ENCODE data around the gene ABCG1. TPM values are rescaled to one million over a fixed set of nuclear protein-coding genes. Genes with fewer than 3 reads are reported as not detected.

ABCG1 gene
- total RNA-seq, 1 donor from 2014 or later = 1.9 TPM

- no peaks in the 10 kb centered on the region for H4K20me1 ChIP-seq (ENCODE audit: low read depth)
- no peaks in the 10 kb centered on the region for H3K36me3 ChIP-seq
- TF ChIP-seq EZH2phosphoT487 (IDR thresholded peaks at IDR 0.05) (no peak), CTCF (IDR thresholded peaks at IDR 0.05) (no peak), EZH2 (IDR thresholded peaks at IDR 0.05) (no peak)
- no peaks in the 10 kb centered on the region for H3K27me3 ChIP-seq
- H3K9me3 ChIP-seq (ENCODE audit: low read depth) = no peaks in the 10 kb centered on the region
- no peak overlapping the region for H3K4me3 ChIP-seq
- Mint-ChIP-seq H3K4me1 (no peaks in the 10 kb centered on the region), H3K27me3 (ENCODE audit: insufficient read depth, low read depth) (peaks cover 2% of the 10 kb centered on the region), H3K4me3 (no peak overlapping the region), H3K27ac (no peak overlapping the region), H3K9me3 (no peaks in the 10 kb centered on the region), H3K36me3 (no peaks in the 10 kb centered on the region)
- no peak for DNase-seq (ENCODE audit: low spot score)
- no peaks in the 10 kb centered on the region for H3K4me1 ChIP-seq
- H2AFZ ChIP-seq (replicated peaks) = no peak overlapping the region
- H3F3A ChIP-seq (ENCODE audit: low read depth) = no peaks in the 10 kb centered on the region
- H3K79me2 ChIP-seq (ENCODE audit: low read depth) = no peaks in the 10 kb centered on the region
- H3K9ac ChIP-seq = no peak overlapping the region
- H3K4me2 ChIP-seq = no peak overlapping the region
- H3K27ac ChIP-seq = no peak overlapping the region
Measured at GRCh38 chr21:42271065-42271464, 52.1 kb downstream of the ABCG1 start.

- no peaks in the 10 kb centered on the region for H3K36me3 Mint-ChIP-seq
- no peaks in the 10 kb centered on the region for H3K27me3 Mint-ChIP-seq (ENCODE audit: insufficient read depth, low read depth)
- Histone ChIP-seq H3K9me3 (ENCODE audit: low read depth) (no peaks in the 10 kb centered on the region), H3K9ac (no peak overlapping the region), H3K79me2 (ENCODE audit: low read depth) (no peaks in the 10 kb centered on the region), H3K4me1 (no peaks in the 10 kb centered on the region), H3F3A (ENCODE audit: low read depth) (no peaks in the 10 kb centered on the region), H4K20me1 (ENCODE audit: low read depth) (no peaks in the 10 kb centered on the region), H2AFZ (replicated peaks) (no peak overlapping the region), H3K27me3 (no peaks in the 10 kb centered on the region), H3K27ac (no peak overlapping the region), H3K4me3 (no peak overlapping the region), H3K4me2 (no peak overlapping the region), H3K36me3 (no peaks in the 10 kb centered on the region)
- H3K9me3 Mint-ChIP-seq = no peaks in the 10 kb centered on the region
- no peak overlapping the region for H3K4me3 Mint-ChIP-seq
- H3K4me1 Mint-ChIP-seq = no peaks in the 10 kb centered on the region
- no peak overlapping the region for H3K27ac Mint-ChIP-seq
- no peak for TF ChIP-seq EZH2phosphoT487 (IDR thresholded peaks at IDR 0.05)
- no peak for TF ChIP-seq CTCF (IDR thresholded peaks at IDR 0.05)
- TF ChIP-seq EZH2 (IDR thresholded peaks at IDR 0.05) = no peak
- DNase-seq (ENCODE audit: low spot score) = no peak
Measured at GRCh38 chr21:42272109-42272962, 53.4 kb downstream of the ABCG1 start.

- DNase-seq (ENCODE audit: low spot score) = no peak
- Histone ChIP-seq H3K4me2 (no peak overlapping the region), H3K9me3 (ENCODE audit: low read depth) (no peaks in the 10 kb centered on the region), H3K27me3 (no peaks in the 10 kb centered on the region), H3K4me3 (no peak overlapping the region), H3K36me3 (no peaks in the 10 kb centered on the region), H2AFZ (replicated peaks) (no peak overlapping the region), H3F3A (ENCODE audit: low read depth) (no peaks in the 10 kb centered on the region), H3K27ac (no peak overlapping the region), H3K4me1 (no peaks in the 10 kb centered on the region), H3K79me2 (ENCODE audit: low read depth) (no peaks in the 10 kb centered on the region), H3K9ac (no peak overlapping the region), H4K20me1 (ENCODE audit: low read depth) (no peaks in the 10 kb centered on the region)
- Mint-ChIP-seq H3K9me3 (no peaks in the 10 kb centered on the region), H3K4me1 (no peaks in the 10 kb centered on the region), H3K27me3 (ENCODE audit: insufficient read depth, low read depth) (peaks cover 3% of the 10 kb centered on the region), H3K27ac (no peak overlapping the region), H3K4me3 (no peak overlapping the region), H3K36me3 (no peaks in the 10 kb centered on the region)
- TF ChIP-seq EZH2 (IDR thresholded peaks at IDR 0.05) = no peak
- no peak for TF ChIP-seq CTCF (IDR thresholded peaks at IDR 0.05)
- no peak for TF ChIP-seq EZH2phosphoT487 (IDR thresholded peaks at IDR 0.05)
Measured at GRCh38 chr21:42272984-42273600, 54.2 kb downstream of the ABCG1 start.
